OCI-LY1 (cell line): ENCODE measurements around the gene TMEM167B.

Experiments used
- H2AFZ ChIP-seq: fragments of 200-600 bp; sonication (generic), shearing (Covaris generic); 2 replicates; pipeline ENCODE4 v1.6.0; 2014; ENCODE audit warnings: antibody characterized with exemption, mild to moderate bottlenecking, low read length
- H3F3A ChIP-seq: fragments of 200-600 bp; sonication (generic), shearing (Covaris generic); 2 replicates; pipeline ENCODE4 v1.6.0; 2014; ENCODE audit warnings: mild to moderate bottlenecking, antibody characterized with exemption, low read length, moderate library complexity; ENCODE audit not compliant: insufficient read depth
- H3K27ac ChIP-seq: fragments of 200-600 bp; sonication (generic); 2 replicates; pipeline ENCODE4 v1.5.1; 2014; ENCODE audit warnings: low read length, mixed run types, mild to moderate bottlenecking, low read depth; ENCODE audit not compliant: poor library complexity, severe bottlenecking
- H3K27me3 ChIP-seq: fragments of 200-600 bp; sonication (generic); 2 replicates; pipeline ENCODE4 v1.6.0; 2014; ENCODE audit warnings: antibody characterized with exemption, mild to moderate bottlenecking, low read length, moderate library complexity; ENCODE audit not compliant: insufficient read depth
- H3K36me3 ChIP-seq: fragments of 200-600 bp; sonication (generic); 2 replicates; pipeline ENCODE4 v1.6.1; 2014; ENCODE audit warnings: mild to moderate bottlenecking, antibody characterized with exemption, low read length, moderate library complexity, mixed read lengths; ENCODE audit not compliant: insufficient read depth
- H3K4me1 ChIP-seq: fragments of 200-600 bp; sonication (generic); 2 replicates; pipeline ENCODE4 v1.5.1; 2014; ENCODE audit warnings: mild to moderate bottlenecking, low read length, moderate library complexity; ENCODE audit not compliant: insufficient read depth, severe bottlenecking
- H3K4me2 ChIP-seq: fragments of 200-600 bp; sonication (generic), shearing (Covaris generic); 2 replicates; pipeline ENCODE4 v1.6.1; 2014; ENCODE audit warnings: low read length
- H3K4me3 ChIP-seq: fragments of 200-600 bp; sonication (generic); 2 replicates; pipeline ENCODE4 v1.5.1; 2014; ENCODE audit warnings: low read length, low read depth, mild to moderate bottlenecking, mixed read lengths; ENCODE audit not compliant: poor library complexity, severe bottlenecking
- H3K79me2 ChIP-seq: fragments of 200-600 bp; shearing (Covaris generic); 2 replicates; pipeline ENCODE4 v1.6.1; 2016; ENCODE audit warnings: mixed run types, low read length, mixed read lengths; ENCODE audit not compliant: insufficient read depth
- H3K9ac ChIP-seq: fragments of 200-600 bp; sonication (generic), shearing (Covaris generic); 2 replicates; pipeline ENCODE4 v1.6.1; 2014; ENCODE audit warnings: mild to moderate bottlenecking, low read length, mixed read lengths
- H3K9me2 ChIP-seq: fragments of 200-600 bp; sonication (generic), shearing (Covaris generic); 2 replicates; pipeline ENCODE4 v1.6.1; 2014; ENCODE audit warnings: low read depth, mild to moderate bottlenecking, low read length, mixed read lengths
- H3K9me3 ChIP-seq: fragments of 200-600 bp; shearing (Covaris generic); 2 replicates; pipeline ENCODE4 v1.6.1; 2014; ENCODE audit warnings: low read length, mixed read lengths
- H4K20me1 ChIP-seq: fragments of 200-600 bp; sonication (generic), shearing (Covaris generic); 2 replicates; pipeline ENCODE4 v1.6.0; 2016; ENCODE audit warnings: mild to moderate bottlenecking, low read length; ENCODE audit not compliant: insufficient read depth
- EZH2 ChIP-seq: fragments of 200-600 bp; sonication (generic), shearing (Covaris generic); IDR thresholded peaks from 2 replicates; pipeline ENCODE4 v1.8.0; 2017; ENCODE audit warnings: borderline replicate concordance, mixed run types, mild to moderate bottlenecking, antibody characterized with exemption, low read length, moderate library complexity, mixed read lengths
- TF ChIP-seq, protein P1 (sequence below): fragments of 200-600 bp; sonication (generic), shearing (Covaris generic); IDR thresholded peaks from 2 replicates; pipeline ENCODE4 v1.5.1; 2017; ENCODE audit warnings: mild to moderate bottlenecking, antibody characterized with exemption, low read length, moderate library complexity, mixed read lengths

The TMEM167B gene

DNA sequence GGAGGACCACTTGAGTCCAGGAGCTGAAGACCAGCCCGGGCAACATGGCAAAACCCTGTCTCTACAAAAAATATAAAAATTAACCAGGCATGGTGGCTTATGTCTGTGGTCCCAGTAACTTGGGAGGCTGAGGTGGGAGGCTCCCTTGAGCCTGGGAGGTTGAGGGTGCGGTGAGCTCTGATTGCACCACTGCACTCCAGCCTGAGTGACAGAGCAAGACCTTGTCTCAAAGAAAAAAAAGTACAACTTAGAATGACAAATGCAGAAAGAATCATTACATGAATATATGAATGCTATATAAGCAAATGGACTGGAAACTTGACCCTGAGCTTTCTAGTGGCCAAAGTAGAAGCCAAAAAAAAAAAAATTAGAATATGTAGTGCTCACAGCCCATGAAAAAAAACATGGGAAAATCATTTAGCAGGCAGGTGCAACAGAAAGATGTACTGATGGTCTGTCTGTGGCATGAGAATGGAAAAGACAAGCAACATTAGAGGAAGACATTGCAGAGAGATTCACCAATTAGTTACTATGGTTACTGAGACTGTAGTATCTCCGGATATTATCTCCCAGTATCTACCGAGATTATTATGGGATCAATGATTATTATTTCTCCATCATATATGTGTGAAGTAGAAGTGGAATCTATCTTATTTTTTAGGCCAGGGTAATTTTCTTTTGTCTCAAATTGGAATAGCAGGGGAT lies 42.6 kb downstream of the TMEM167B start:
- Histone ChIP-seq H3K79me2 (no peaks in the 10 kb centered on the region), H3K4me2 (peak overlapping the region; percentile 49), H3K4me1 (peaks cover 27% of the 10 kb centered on the region), H2AFZ (no peak overlapping the region), H3K36me3 (no peaks in the 10 kb centered on the region), H3K27me3 (no peaks in the 10 kb centered on the region), H3K4me3 (no peak overlapping the region), H3K9me2 (no peaks in the 10 kb centered on the region), H3K9me3 (no peaks in the 10 kb centered on the region), H3K9ac (no peak overlapping the region; the same call in 1 of the 2 replicates), H4K20me1 (no peaks in the 10 kb centered on the region), H3F3A (no peaks in the 10 kb centered on the region), H3K27ac (peak overlapping the region; percentile 89)
- no peak for TF ChIP-seq EZH2
- TF ChIP-seq, protein P1, sequence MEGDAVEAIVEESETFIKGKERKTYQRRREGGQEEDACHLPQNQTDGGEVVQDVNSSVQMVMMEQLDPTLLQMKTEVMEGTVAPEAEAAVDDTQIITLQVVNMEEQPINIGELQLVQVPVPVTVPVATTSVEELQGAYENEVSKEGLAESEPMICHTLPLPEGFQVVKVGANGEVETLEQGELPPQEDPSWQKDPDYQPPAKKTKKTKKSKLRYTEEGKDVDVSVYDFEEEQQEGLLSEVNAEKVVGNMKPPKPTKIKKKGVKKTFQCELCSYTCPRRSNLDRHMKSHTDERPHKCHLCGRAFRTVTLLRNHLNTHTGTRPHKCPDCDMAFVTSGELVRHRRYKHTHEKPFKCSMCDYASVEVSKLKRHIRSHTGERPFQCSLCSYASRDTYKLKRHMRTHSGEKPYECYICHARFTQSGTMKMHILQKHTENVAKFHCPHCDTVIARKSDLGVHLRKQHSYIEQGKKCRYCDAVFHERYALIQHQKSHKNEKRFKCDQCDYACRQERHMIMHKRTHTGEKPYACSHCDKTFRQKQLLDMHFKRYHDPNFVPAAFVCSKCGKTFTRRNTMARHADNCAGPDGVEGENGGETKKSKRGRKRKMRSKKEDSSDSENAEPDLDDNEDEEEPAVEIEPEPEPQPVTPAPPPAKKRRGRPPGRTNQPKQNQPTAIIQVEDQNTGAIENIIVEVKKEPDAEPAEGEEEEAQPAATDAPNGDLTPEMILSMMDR: no peak

DNA sequence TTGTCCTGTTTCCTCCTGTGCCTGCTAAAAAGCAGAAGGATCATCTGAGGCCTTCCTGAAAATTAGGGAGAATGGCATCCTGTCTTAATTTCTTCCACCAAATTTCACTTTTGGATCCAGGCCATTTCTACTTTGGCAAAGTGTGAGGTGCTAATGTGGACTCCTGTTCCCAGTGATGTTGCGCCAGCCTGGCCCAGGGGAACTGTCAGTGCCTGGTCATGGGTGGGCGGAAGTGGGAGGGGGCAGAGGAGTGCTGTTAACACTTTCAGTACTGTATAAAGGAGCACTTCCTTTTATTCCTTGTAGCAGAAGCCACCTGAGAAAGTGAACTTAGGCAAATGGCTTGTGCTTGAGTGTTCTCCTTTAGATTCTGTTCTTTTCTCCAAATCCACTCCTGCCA lies 43.3 kb downstream of the TMEM167B start:
- Histone ChIP-seq H3K9me3 (no peaks in the 10 kb centered on the region), H2AFZ (no peak overlapping the region), H3K9ac (peak overlapping the region; percentile 43; the same call in 1 of the 2 replicates), H3K79me2 (no peaks in the 10 kb centered on the region), H3K27me3 (no peaks in the 10 kb centered on the region), H3K4me3 (peak overlapping the region; percentile 22), H3F3A (no peaks in the 10 kb centered on the region), H4K20me1 (no peaks in the 10 kb centered on the region), H3K27ac (peak overlapping the region; percentile 89), H3K9me2 (no peaks in the 10 kb centered on the region), H3K36me3 (no peaks in the 10 kb centered on the region), H3K4me2 (peak overlapping the region; percentile 49), H3K4me1 (peaks cover 27% of the 10 kb centered on the region)
- TF ChIP-seq, protein P1: no peak
- no peak for TF ChIP-seq EZH2

DNA sequence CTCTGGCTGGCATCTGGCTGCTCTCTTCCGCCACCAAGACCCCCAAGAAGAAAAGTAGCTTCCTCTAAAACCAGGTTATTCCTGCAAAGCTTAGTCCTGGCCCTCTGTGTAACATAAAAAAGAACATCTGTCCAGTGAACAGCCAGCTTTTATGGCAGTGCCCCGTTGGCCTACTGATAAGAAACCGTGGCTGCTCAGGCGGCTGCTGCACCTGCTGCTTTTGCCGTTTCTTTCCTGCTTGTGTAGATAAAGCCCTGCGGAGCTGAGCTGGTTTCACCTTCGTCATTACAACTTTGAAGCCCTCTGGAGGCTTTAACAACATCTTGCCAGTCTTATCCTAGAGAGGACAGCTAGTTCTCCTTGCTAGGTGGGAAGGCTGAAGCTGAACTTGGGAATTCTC lies 43.9 kb downstream of the TMEM167B start:
- H3F3A ChIP-seq: no peaks in the 10 kb centered on the region
- peak overlapping the region; percentile 43; the same call in 1 of the 2 replicates for H3K9ac ChIP-seq
- peak overlapping the region; percentile 49 for H3K4me2 ChIP-seq
- peak overlapping the region; percentile 89 for H3K27ac ChIP-seq
- H4K20me1 ChIP-seq: no peaks in the 10 kb centered on the region
- no peaks in the 10 kb centered on the region for H3K27me3 ChIP-seq
- H3K9me3 ChIP-seq: no peaks in the 10 kb centered on the region
- H2AFZ ChIP-seq: no peak overlapping the region
- peak overlapping the region; percentile 22 for H3K4me3 ChIP-seq
- H3K9me2 ChIP-seq: no peaks in the 10 kb centered on the region
- H3K4me1 ChIP-seq: peaks cover 27% of the 10 kb centered on the region
- H3K79me2 ChIP-seq: no peaks in the 10 kb centered on the region
- TF ChIP-seq, protein P1: no peak
- no peak for TF ChIP-seq EZH2
- H3K36me3 ChIP-seq: no peaks in the 10 kb centered on the region
